Keratinocyte (primary cell): ENCODE results near the gene TNPO3. TPM values are rescaled to one million over a fixed set of nuclear protein-coding genes. Genes with fewer than 3 reads are reported as not detected.

Experiments
- DNase-seq: peaks from one replicate; pipeline ENCODE4 v3.0.0-alpha.2; 2011; ENCODE audit warnings: low read depth, missing footprints, low spot score
- FAIRE-seq: peaks from 2 replicates; lab custom pipeline; 2011; peaks lifted over from hg19 to GRCh38; lab: Jason Lieb, UNC
- H2AFZ ChIP-seq: 2 replicates; pipeline ENCODE4 v1.6.0; 2012; ENCODE audit warnings: low read length, control low read depth, inconsistent platforms; ENCODE audit not compliant: control insufficient read depth
- H3K27ac ChIP-seq: 2 replicates; pipeline ENCODE4 v1.5.1; 2011; ENCODE audit warnings: low read length; ENCODE audit not compliant: control insufficient read depth, insufficient read depth
- H3K27me3 ChIP-seq: 3 replicates; pipeline ENCODE4 v1.6.0; 2011; ENCODE audit warnings: low read length; ENCODE audit not compliant: control insufficient read depth, insufficient read depth; ENCODE audit errors: extremely low read depth
- H3K36me3 ChIP-seq, 2 experiments: 2 replicates in 1 of 2; 3 replicates in 1 of 2; pipeline ENCODE4 v1.5.1; 2011; ENCODE audit warnings: low read length in 2 of 2, mild to moderate bottlenecking in 1 of 2; ENCODE audit not compliant: control insufficient read depth in 2 of 2, insufficient read depth in 2 of 2; ENCODE audit errors: extremely low read depth in 1 of 2
- H3K4me1 ChIP-seq: 3 replicates; pipeline ENCODE4 v1.5.1; 2011; ENCODE audit warnings: low read length; ENCODE audit not compliant: control insufficient read depth, insufficient read depth; ENCODE audit errors: extremely low read depth
- H3K4me2 ChIP-seq: 3 replicates; pipeline ENCODE4 v1.6.0; 2011; ENCODE audit warnings: low read depth, low read length; ENCODE audit not compliant: control insufficient read depth, insufficient read depth; ENCODE audit errors: extremely low read depth
- H3K4me3 ChIP-seq, 3 experiments: fragments of 200-600 bp in 1 of 3; sonication (generic) in 1 of 3; 2 replicates in 2 of 3; 3 replicates in 1 of 3; pipeline ENCODE4 v1.5.1; 2011 to 2016; ENCODE audit warnings: low read length in 3 of 3, mild to moderate bottlenecking in 3 of 3, control low read depth in 2 of 3, inconsistent platforms in 1 of 3, low read depth in 1 of 3, mixed read lengths in 1 of 3, mixed run types in 1 of 3, moderate library complexity in 1 of 3; ENCODE audit not compliant: control insufficient read depth in 2 of 3, insufficient read depth in 2 of 3; ENCODE audit errors: extremely low read depth in 1 of 3
- H3K79me2 ChIP-seq: 2 replicates; pipeline ENCODE4 v1.6.0; 2012; ENCODE audit warnings: low read length; ENCODE audit not compliant: control insufficient read depth, insufficient read depth
- H3K9ac ChIP-seq: 3 replicates; pipeline ENCODE4 v1.6.0; 2011; ENCODE audit warnings: low read length; ENCODE audit not compliant: control insufficient read depth, insufficient read depth; ENCODE audit errors: extremely low read depth
- H3K9me1 ChIP-seq: 3 replicates; pipeline ENCODE4 v1.6.0; 2011; ENCODE audit warnings: low read length; ENCODE audit not compliant: control insufficient read depth, insufficient read depth; ENCODE audit errors: extremely low read depth
- H3K9me3 ChIP-seq: 2 replicates; pipeline ENCODE4 v1.5.1; 2012; ENCODE audit warnings: low read depth, low read length; ENCODE audit not compliant: control insufficient read depth
- H4K20me1 ChIP-seq: 3 replicates; pipeline ENCODE4 v1.6.0; 2011; ENCODE audit warnings: low read length; ENCODE audit not compliant: control insufficient read depth, insufficient read depth; ENCODE audit errors: extremely low read depth
- EZH2 ChIP-seq: IDR thresholded peaks from one replicate; pipeline ENCODE4 v1.6.1; 2012; ENCODE audit warnings: inconsistent platforms, mild to moderate bottlenecking, low read length, moderate library complexity
- dilution Hi-C: fragments of 300-500 bp; cut with MboI; formaldehyde crosslinking; loops from one replicate; pipeline ENCODE4 v1.7.0; 2020; ENCODE audit warnings: low sequenced_read_pairs; ENCODE audit not compliant: extremely low pct_ligation_motif_present
- polyA plus RNA-seq, 5 experiments: library from polyadenylated mRNA; depleted of rRNA in 3 of 5; stranded (reverse) in 3 of 5; stranded (forward) in 1 of 5; unstranded in 1 of 5; fragments of >200 nt; gene quantifications; 1 replicate in 1 of 5; 2 replicates in 3 of 5; 3 replicates in 1 of 5; pipeline versions ENCODE4 v1.2.1 to v1.2.3, GENCODE V29; 2011 to 2012; ENCODE audit warnings: missing spikeins in 2 of 5, low read depth in 1 of 5, low replicate concordance in 1 of 5
- TF ChIP-seq, protein P1 (sequence below), 3 experiments: IDR thresholded peaks in 1 of 3; conservative IDR thresholded peaks in 1 of 3; optimal IDR thresholded peaks in 1 of 3; 2 replicates in 2 of 3; 3 replicates in 1 of 3; pipeline versions ENCODE3 to v1.5.1; 2011; ENCODE audit warnings: low read length in 3 of 3, mild to moderate bottlenecking in 3 of 3, moderate library complexity in 2 of 3, control low read depth in 1 of 3, inconsistent platforms in 1 of 3; ENCODE audit not compliant: insufficient read depth in 2 of 3; ENCODE audit errors: extremely low read depth in 1 of 3

TNPO3 gene
- polyA plus RNA-seq, 1 donor (not counting 4 experiments of a cell fraction or from before 2014, with no cell fraction given): 35.1 TPM

GRCh38 chr7:129045682-129046081 is 9.2 kb downstream of the TNPO3 start:
- H3K9ac ChIP-seq: no peak overlapping the region
- H3K79me2 ChIP-seq: peaks cover 94% of the 10 kb centered on the region
- dilution Hi-C loops: no loop called here
- TF ChIP-seq EZH2: no peak
- TF ChIP-seq, protein P1, sequence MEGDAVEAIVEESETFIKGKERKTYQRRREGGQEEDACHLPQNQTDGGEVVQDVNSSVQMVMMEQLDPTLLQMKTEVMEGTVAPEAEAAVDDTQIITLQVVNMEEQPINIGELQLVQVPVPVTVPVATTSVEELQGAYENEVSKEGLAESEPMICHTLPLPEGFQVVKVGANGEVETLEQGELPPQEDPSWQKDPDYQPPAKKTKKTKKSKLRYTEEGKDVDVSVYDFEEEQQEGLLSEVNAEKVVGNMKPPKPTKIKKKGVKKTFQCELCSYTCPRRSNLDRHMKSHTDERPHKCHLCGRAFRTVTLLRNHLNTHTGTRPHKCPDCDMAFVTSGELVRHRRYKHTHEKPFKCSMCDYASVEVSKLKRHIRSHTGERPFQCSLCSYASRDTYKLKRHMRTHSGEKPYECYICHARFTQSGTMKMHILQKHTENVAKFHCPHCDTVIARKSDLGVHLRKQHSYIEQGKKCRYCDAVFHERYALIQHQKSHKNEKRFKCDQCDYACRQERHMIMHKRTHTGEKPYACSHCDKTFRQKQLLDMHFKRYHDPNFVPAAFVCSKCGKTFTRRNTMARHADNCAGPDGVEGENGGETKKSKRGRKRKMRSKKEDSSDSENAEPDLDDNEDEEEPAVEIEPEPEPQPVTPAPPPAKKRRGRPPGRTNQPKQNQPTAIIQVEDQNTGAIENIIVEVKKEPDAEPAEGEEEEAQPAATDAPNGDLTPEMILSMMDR (optimal IDR thresholded peaks at IDR 0.05 in 1 of 3, IDR thresholded peaks at IDR 0.05 in 1 of 3, conservative IDR thresholded peaks at IDR 0.05 in 1 of 3; ENCODE audit: extremely low read depth in 1 of 3, insufficient read depth in 2 of 3, low read length in 3 of 3): no peak
- peaks cover 0 to 4% of the 10 kb centered on the region in 2 experiments for H3K36me3 ChIP-seq
- peaks cover 8% of the 10 kb centered on the region for H4K20me1 ChIP-seq
- H3K4me1 ChIP-seq: no peaks in the 10 kb centered on the region
- H3K27ac ChIP-seq: no peak overlapping the region
- no peak overlapping the region for H3K4me2 ChIP-seq
- FAIRE-seq (no peak), DNase-seq (no peak)
- H3K4me3 ChIP-seq: no peak overlapping the region
- no peak overlapping the region for H2AFZ ChIP-seq
- no peaks in the 10 kb centered on the region for H3K9me3 ChIP-seq
- no peaks in the 10 kb centered on the region for H3K9me1 ChIP-seq
- H3K27me3 ChIP-seq: no peaks in the 10 kb centered on the region

- FAIRE-seq: no peak
Measured at GRCh38 chr7:129043012-129043411, 11.9 kb downstream of the TNPO3 start.

More at GRCh38 chr7:129043012-129043411, 11.9 kb downstream of the TNPO3 start:
- no peak overlapping the region for H3K27ac ChIP-seq
- peaks cover 5% of the 10 kb centered on the region for H4K20me1 ChIP-seq
- H3K9ac ChIP-seq: no peak overlapping the region
- no peaks in the 10 kb centered on the region for H3K9me1 ChIP-seq
- dilution Hi-C loops: no loop called here
- no peak for DNase-seq
- H3K4me3 ChIP-seq: no peak overlapping the region
- no peak overlapping the region for H3K4me2 ChIP-seq
- TF ChIP-seq, protein P1 (optimal IDR thresholded peaks at IDR 0.05 in 1 of 3, IDR thresholded peaks at IDR 0.05 in 1 of 3, conservative IDR thresholded peaks at IDR 0.05 in 1 of 3; ENCODE audit: extremely low read depth in 1 of 3, insufficient read depth in 2 of 3, low read length in 3 of 3): no peak
- TF ChIP-seq EZH2: no peak
- no peaks in the 10 kb centered on the region for H3K4me1 ChIP-seq
- no peak overlapping the region for H2AFZ ChIP-seq
- peaks cover 3 to 12% of the 10 kb centered on the region in 2 experiments for H3K36me3 ChIP-seq
- no peaks in the 10 kb centered on the region for H3K27me3 ChIP-seq
- peaks cover 96% of the 10 kb centered on the region for H3K79me2 ChIP-seq
- H3K9me3 ChIP-seq: no peaks in the 10 kb centered on the region
